Mesangial cell (primary cell): ENCODE measurements around the gene CPNE2. TPM values are rescaled to one million over a fixed set of nuclear protein-coding genes. Genes with fewer than 3 reads are reported as not detected.

Source experiments
- total RNA-seq: library from RNA; depleted of rRNA; stranded (reverse); fragments of >200 nt; gene quantifications from 2 replicates; pipeline ENCODE4 v1.2.3, GENCODE V29; 2015

CPNE2 gene
- total RNA-seq, result 37.2 and 38.2 TPM in 2 replicates

GRCh38 chr16:57091975-57092785, at the start of gene CPNE2:
Gene CPNE2 (plus strand): TSS chr16:57092583. CDS start chr16:57110743, 18,160 bp downstream.

GRCh38 chr16:57185945-57186871, 93.8 kb downstream of the CPNE2 start, which contains the start of the genes PSME3IP1 and RSPRY1:
Gene PSME3IP1 (minus strand): TSS chr16:57186039. CDS start chr16:57173854, 12,185 bp downstream.
Gene RSPRY1 (plus strand): TSS chr16:57186329. CDS start chr16:57204659, 18,330 bp downstream.

Other genes starting within 250 kb of the CPNE2 start
- gene SLC12A3, start 227.4 kb upstream of the CPNE2 start, total RNA-seq, result not detected in 2 replicates
- gene HERPUD1, start 160.4 kb upstream of the CPNE2 start, total RNA-seq, result 74.5 and 127 TPM in 2 replicates
- not detected in 2 replicates for gene CETP, start 130.6 kb upstream of the CPNE2 start, total RNA-seq
- gene NLRC5, start 103.0 kb upstream of the CPNE2 start, total RNA-seq, result 3.6 and 10.9 TPM in 2 replicates
- 47.5 and 51.3 TPM in 2 replicates for gene PSME3IP1, start 93.5 kb downstream of the CPNE2 start, total RNA-seq
- 25.2 and 35.4 TPM in 2 replicates for gene RSPRY1, start 93.7 kb downstream of the CPNE2 start, total RNA-seq
- gene ARL2BP, start 152.7 kb downstream of the CPNE2 start, total RNA-seq, result 59.6 and 68.3 TPM in 2 replicates
- 2.0 and 9.6 TPM in 2 replicates for gene PLLP, start 192.1 kb downstream of the CPNE2 start, total RNA-seq